ENCODE measurements around the gene GPR161.

DNA sequence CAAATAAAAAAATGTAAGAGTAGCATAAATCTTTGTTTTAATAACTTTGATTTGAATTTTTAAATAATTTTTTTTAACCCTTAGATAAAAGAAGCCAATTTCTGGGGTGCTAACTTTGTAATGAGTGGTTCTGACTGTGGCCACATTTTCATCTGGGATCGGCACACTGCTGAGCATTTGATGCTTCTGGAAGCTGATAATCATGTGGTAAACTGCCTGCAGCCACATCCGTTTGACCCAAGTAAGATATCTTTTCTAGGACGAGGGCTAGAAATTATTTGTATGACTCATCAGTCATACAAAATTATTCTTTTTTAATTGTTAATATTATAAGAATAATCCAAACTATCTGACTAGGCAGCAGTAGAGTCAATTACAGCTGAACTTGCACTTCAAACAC lies 71.2 kb downstream of the GPR161 start:
- TF ChIP-seq, protein P1, sequence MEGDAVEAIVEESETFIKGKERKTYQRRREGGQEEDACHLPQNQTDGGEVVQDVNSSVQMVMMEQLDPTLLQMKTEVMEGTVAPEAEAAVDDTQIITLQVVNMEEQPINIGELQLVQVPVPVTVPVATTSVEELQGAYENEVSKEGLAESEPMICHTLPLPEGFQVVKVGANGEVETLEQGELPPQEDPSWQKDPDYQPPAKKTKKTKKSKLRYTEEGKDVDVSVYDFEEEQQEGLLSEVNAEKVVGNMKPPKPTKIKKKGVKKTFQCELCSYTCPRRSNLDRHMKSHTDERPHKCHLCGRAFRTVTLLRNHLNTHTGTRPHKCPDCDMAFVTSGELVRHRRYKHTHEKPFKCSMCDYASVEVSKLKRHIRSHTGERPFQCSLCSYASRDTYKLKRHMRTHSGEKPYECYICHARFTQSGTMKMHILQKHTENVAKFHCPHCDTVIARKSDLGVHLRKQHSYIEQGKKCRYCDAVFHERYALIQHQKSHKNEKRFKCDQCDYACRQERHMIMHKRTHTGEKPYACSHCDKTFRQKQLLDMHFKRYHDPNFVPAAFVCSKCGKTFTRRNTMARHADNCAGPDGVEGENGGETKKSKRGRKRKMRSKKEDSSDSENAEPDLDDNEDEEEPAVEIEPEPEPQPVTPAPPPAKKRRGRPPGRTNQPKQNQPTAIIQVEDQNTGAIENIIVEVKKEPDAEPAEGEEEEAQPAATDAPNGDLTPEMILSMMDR (conservative IDR thresholded peaks at IDR 0.05): no peak
- no peak for TF ChIP-seq ZFX (IDR thresholded peaks at IDR 0.05)
